ENCODE data around the gene NISCH. TPM values are rescaled to one million over a fixed set of nuclear protein-coding genes. Genes with fewer than 3 reads are reported as not detected.

NISCH gene
- total RNA-seq, 1 donor from 2014 or later, result 58.3 TPM

DNA sequence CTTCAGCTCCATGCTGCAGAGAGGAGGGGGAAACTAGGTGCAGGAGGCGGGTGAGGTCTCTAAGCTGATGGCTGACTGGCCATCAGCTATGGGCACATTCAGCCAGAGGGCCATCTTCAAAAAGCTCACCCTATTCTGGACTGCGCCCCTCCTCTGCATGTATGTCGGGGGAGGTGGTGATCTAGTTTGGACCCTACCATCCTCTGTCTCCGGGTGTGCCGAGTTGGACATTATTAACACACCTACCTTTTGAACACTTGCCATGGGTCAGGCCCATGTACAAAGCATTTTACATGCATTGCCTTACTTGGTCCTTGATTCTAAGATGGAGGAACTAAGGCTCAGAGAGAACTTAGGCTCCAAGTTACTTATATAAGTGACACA lies 1.4 kb downstream of the NISCH start:
- intact Hi-C loops (cut with DNase I), result loop anchor here (10.0 kb wide), 1 partner anchor 228 kb away; the partner anchor contains the start of genes GNL3 and PBRM1
- Histone ChIP-seq H3K36me3 (peaks cover 33 to 34% of the 10 kb centered on the region in 2 donors), H3K27me3 (no peaks in the 10 kb centered on the region), H3K27ac (peak overlapping the region; percentile 89 to 94), H3K4me3 (peak overlapping the region; percentile 93 to 94), H3K9me3 (no peaks in the 10 kb centered on the region), H3K4me1 (peaks cover 12 to 14% of the 10 kb centered on the region in 2 donors)
- DNase-seq (ENCODE audit: low spot score in 2 of 2), result no peak
- TF ChIP-seq CTCF (IDR thresholded peaks at IDR 0.05), result no peak

DNA sequence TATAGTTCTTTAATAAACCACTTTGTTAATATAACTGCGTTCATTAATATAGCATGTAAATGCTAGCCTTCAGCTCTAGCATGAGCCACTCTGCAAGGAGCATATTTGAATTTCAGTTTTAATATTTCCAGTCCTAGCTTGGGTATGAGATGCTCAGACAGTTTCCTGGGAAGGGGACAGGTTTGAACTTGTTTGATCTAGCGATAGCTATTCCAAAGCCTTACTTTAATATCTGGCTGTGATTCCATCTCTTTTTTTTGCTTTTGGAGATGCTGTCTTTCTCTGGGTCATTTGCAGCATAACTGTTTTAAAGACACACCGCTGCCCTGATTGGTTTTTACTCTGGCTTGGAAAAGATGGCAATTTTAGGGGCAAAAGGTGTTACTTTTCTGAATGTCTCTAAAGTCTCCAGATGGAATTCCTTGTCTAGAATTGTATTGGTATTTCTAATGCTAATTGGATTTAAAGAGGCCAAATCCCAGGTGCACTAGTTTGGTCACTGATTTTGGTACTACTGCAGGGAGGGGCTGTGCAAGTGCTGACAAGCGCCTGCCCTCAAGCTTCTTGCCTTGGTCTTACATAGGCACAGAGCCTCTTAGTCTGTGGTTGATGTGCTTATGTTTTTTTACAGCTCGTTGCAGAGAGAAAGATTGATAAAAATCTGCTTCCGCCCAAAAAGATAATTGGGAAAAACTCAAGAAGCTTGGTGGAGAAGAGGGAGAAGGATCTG lies 2.8 kb downstream of the NISCH start:
- peaks cover 12 to 14% of the 10 kb centered on the region in 2 donors for H3K4me1 ChIP-seq
- intact Hi-C loops (cut with DNase I), result loop anchor here (10.0 kb wide), 1 partner anchor 227 kb away; the partner anchor contains the start of genes GNL3 and PBRM1
- H3K9me3 ChIP-seq, result no peaks in the 10 kb centered on the region
- no peaks in the 10 kb centered on the region for H3K27me3 ChIP-seq
- TF ChIP-seq CTCF (IDR thresholded peaks at IDR 0.05), result no peak
- DNase-seq (ENCODE audit: low spot score in 2 of 2), result no peak
- no peak overlapping the region for H3K4me3 ChIP-seq
- peaks cover 33 to 39% of the 10 kb centered on the region in 2 donors for H3K36me3 ChIP-seq
- no peak overlapping the region for H3K27ac ChIP-seq

DNA sequence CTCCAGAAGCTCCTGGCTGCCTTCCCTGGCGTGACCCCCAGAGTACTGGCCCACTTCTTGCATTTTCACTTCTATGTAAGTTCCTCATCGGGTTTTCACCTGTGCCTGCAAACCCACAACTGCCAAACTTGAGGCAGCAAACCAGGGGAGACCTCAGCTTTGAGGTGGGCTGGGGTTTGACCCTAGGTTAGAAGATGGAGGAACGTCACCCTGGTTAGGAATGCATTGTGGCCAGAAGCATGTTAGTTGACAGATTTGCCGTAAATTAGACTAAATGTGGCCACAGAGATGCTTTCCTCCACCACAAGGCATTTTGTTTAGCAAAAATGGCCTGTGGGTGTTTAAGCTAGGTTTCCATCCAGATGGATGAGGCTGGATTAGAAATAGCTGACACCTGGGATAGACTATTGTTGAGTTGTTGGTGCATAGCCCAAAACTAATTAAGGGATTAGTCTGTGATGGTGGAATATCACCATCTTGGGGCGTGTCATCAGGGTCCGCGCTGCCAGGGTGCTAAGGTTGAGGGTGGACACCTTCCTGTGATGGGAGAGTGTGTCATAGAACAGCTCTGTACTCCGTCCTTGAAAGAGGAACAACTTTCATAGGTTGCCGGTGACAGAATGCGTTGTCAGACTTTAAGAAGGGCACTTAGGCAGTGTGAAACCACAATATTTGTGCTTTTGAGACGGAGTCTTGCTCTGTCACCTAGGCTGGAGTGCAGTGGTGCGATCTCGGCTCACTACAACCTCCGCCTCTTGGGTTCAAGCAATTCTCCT lies 3.6 kb downstream of the NISCH start:
- DNase-seq (ENCODE audit: low spot score in 2 of 2), result no peak
- no peak for TF ChIP-seq CTCF (IDR thresholded peaks at IDR 0.05)
- Histone ChIP-seq H3K36me3 (peaks cover 36 to 40% of the 10 kb centered on the region in 2 donors), H3K27me3 (no peaks in the 10 kb centered on the region), H3K9me3 (no peaks in the 10 kb centered on the region), H3K27ac (no peak overlapping the region), H3K4me3 (no peak overlapping the region), H3K4me1 (peaks cover 10 to 14% of the 10 kb centered on the region in 2 donors)
- intact Hi-C loops (cut with DNase I), result loop anchor here (10.0 kb wide), 1 partner anchor 226 kb away; the partner anchor contains the start of genes GNL3 and PBRM1

DNA sequence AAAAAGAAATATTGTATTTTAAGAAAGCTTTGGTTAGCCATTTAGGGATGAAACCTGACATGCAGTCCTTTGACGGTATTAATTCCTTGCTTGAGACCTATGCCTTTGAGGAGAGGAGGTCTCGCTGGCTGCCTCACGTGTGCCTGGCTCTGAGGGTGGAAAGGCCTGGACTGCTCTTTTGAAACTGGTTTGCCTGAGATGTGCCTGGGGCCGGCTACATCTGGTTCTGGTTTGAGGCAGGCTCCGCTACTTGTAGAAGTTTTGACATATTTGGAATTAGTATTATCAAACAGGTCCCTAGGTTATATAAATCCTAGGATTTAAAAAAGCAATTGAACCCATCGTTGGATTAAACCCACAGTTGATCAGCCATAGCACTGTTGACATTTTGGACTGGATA lies 6.5 kb downstream of the NISCH start:
- Histone ChIP-seq H3K9me3 (no peaks in the 10 kb centered on the region), H3K36me3 (peaks cover 46 to 51% of the 10 kb centered on the region in 2 donors), H3K4me1 (peaks cover 0 to 3% of the 10 kb centered on the region in 2 donors), H3K27ac (no peak overlapping the region), H3K4me3 (no peak overlapping the region), H3K27me3 (no peaks in the 10 kb centered on the region)
- no peak for DNase-seq (ENCODE audit: low spot score in 2 of 2)
- intact Hi-C loops (cut with DNase I), result no loop called here
- TF ChIP-seq CTCF (IDR thresholded peaks at IDR 0.05), result no peak

DNA sequence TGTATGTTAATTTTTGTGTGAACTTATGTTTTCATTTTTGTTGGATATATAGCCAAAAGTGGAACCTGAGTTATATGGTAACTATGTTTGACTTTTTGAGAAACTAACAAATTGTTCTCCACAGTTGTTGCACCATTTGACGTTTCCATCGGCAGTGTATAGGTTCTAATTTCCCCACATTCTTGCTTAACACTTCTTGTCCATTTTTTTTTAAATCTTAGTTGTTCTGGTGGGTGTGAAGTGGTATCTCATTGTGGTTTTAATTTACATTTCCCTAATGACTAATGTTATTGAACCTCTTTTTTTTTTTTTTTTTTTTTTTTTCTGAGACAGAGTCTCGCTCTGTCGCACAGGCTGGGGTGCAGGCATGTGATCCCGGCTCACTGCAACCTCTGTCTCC lies 8.0 kb downstream of the NISCH start:
- no peaks in the 10 kb centered on the region for H3K4me1 ChIP-seq
- H3K27me3 ChIP-seq, result no peaks in the 10 kb centered on the region
- H3K9me3 ChIP-seq, result no peaks in the 10 kb centered on the region
- no peak overlapping the region for H3K27ac ChIP-seq
- intact Hi-C loops (cut with DNase I), result no loop called here
- peaks cover 45 to 52% of the 10 kb centered on the region in 2 donors for H3K36me3 ChIP-seq
- no peak overlapping the region for H3K4me3 ChIP-seq
- DNase-seq (ENCODE audit: low spot score in 2 of 2), result no peak
- no peak for TF ChIP-seq CTCF (IDR thresholded peaks at IDR 0.05)
